GM12801 (cell line): ENCODE results near the gene ACOT13.

Experiments used
- CTCF ChIP-seq: IDR thresholded peaks from one replicate; pipeline ENCODE4 v1.5.1; 2011; ENCODE audit warnings: control low read depth; ENCODE audit not compliant: insufficient read length; ENCODE audit errors: extremely low read depth

ACOT13 gene

DNA sequence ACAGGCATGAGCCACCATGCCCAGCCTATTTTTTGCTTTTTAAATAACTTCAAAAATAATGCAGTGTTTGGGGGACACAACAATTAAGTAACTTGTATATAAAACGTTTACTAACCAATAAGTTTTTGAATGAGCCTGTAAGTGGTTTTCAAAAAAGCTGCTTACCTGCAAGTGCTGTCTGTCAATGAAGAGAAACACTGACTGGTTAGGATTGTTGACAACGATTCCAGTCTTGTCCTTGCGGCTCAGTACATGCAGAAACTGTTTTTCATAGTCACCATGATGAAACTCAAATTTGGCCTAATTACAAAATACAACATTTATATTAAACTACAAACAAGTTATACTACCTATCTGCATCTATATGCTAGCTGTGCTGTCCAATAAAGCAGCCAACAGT is 41.7 kb downstream of the ACOT13 start:
- no peak for TF ChIP-seq CTCF

- TF ChIP-seq CTCF: no peak
Observed at GRCh38 chr6:24709014-24709711, 42.3 kb downstream of the ACOT13 start.

- TF ChIP-seq CTCF: no peak
Observed at GRCh38 chr6:24710519-24711303, 43.8 kb downstream of the ACOT13 start.

DNA sequence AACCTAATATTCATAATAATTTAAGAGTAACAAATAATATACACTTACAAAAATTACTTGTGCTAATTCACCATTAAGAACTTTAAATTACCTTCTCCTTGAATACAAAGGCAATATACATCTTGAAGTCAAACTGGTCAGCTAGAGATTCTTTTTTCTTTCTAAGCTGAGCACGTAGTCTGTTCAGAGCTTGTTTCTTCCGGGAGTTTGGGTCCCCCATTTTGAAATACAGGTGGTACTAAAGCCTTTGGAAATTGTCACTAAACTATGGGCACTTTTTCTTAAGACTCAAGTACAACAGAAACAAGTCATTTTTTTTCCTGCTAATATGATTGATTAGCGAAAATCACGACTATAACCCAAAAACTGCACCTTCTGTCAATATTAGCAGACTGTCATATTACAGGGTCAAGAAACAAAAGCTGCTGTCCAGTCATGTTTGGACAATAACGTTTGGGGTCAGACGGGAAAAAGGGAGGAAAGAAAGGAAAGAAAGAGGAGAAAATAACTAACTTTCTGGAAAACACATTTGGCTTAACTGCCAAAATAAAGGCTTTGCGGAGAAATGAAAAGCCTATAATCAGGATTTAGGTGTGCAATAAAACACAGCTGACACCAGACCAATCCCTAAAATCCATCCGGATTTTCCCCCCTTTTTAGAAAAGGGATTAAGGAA is 51.7 kb downstream of the ACOT13 start:
- no peak for TF ChIP-seq CTCF

GRCh38 chr6:24719125-24719971 is 52.5 kb downstream of the ACOT13 start, which contains the start of gene C6orf62:
C6orf62 (minus strand) TSS chr6:24719154; CDS start chr6:24718668, 486 bp downstream.
- TF ChIP-seq CTCF: no peak

GRCh38 chr6:24720131-24720603 is 53.3 kb downstream of the ACOT13 start:
- TF ChIP-seq CTCF: no peak
